Prostate gland (tissue), 2 donors: ENCODE results near the gene GOLT1A. TPM values are rescaled to one million over a fixed set of nuclear protein-coding genes. Genes with fewer than 3 reads are reported as not detected.

Experiments used
- DNase-seq: peaks from one replicate; pipeline ENCODE4 v3.0.0-alpha.2; 2019; ENCODE audit warnings: low spot score
- H3K27ac ChIP-seq, 2 donors: fragments of 200-600 bp; sonication (generic); 2 replicates each; pipeline ENCODE4 v1.5.1; 2017 to 2019
- H3K27me3 ChIP-seq: fragments of 200-600 bp; sonication (generic); replicated peaks from 2 replicates; pipeline ENCODE4 v1.5.1; 2019; ENCODE audit not compliant: insufficient read depth
- H3K36me3 ChIP-seq, 2 donors: fragments of 200-600 bp; sonication (generic); 1 replicate in 1 of 2; 2 replicates in 1 of 2; pipeline versions ENCODE4 v1.5.1 to v1.8.1; 2017 to 2019
- H3K4me1 ChIP-seq: fragments of 200-600 bp; sonication (generic); replicated peaks from 2 replicates; pipeline ENCODE4 v1.5.1; 2019
- H3K4me3 ChIP-seq, 2 donors: fragments of 200-600 bp; sonication (generic); 2 replicates each; pipeline ENCODE4 v1.5.1; 2017 to 2019
- H3K9me3 ChIP-seq: fragments of 200-600 bp; sonication (generic); 2 replicates; pipeline ENCODE4 v1.5.1; 2017
- CTCF ChIP-seq, 4 experiments: fragments of 200-600 bp in 2 of 4; fragments of 450-650 bp in 2 of 4; sonication (generic) in 2 of 4; IDR thresholded peaks; 1 replicate in 3 of 4; 2 replicates in 1 of 4; pipeline ENCODE4 v1.5.1; 2016 to 2019; ENCODE audit warnings: antibody characterized with exemption in 4 of 4, mild to moderate bottlenecking in 2 of 4, moderate library complexity in 2 of 4
- POLR2A ChIP-seq: fragments of 450-650 bp; IDR thresholded peaks from one replicate; pipeline ENCODE4 v1.6.1; 2016; ENCODE audit warnings: antibody characterized with exemption, mild to moderate bottlenecking
- POLR2AphosphoS5 ChIP-seq: sonication (generic); formaldehyde crosslinking; IDR thresholded peaks from one replicate; pipeline ENCODE4 v1.6.1; 2017; ENCODE audit warnings: antibody characterized with exemption
- WGBS: methylation state at CpG from one replicate; pipeline ENCODE4 v1.1.5; 2018; 5-methylcytosine and 5-hydroxymethylcytosine counted together
- intact Hi-C: fragments of 100-400 bp; cut with DNase I; formaldehyde crosslinking; loops from one replicate; pipeline ENCODE4 v1.14.2; 2022
- total RNA-seq, 2 donors: library from RNA; depleted of rRNA; stranded (reverse); fragments of >200 nt; gene quantifications; one replicate each; pipeline ENCODE4 v1.1.0, GENCODE V29; 2016

Gene GOLT1A
- total RNA-seq, 2 donors from 2014 or later: 3.0 to 3.6 TPM

GRCh38 chr1:204162494-204163074 is 51.2 kb downstream of the GOLT1A start:
- intact Hi-C loops: loop anchor here (1.0 to 5.0 kb wide), 3 partner anchors 45 to 340 kb away; no protein-coding TSS in a partner anchor
- TF ChIP-seq POLR2A (no peak), CTCF (IDR thresholded peaks at IDR 0.05) (peak; percentile 96 to 100 (median 99)), POLR2AphosphoS5 (peak; percentile 89)
- Histone ChIP-seq H3K27ac (no peak overlapping the region), H3K27me3 (no peaks in the 10 kb centered on the region), H3K4me3 (no peak overlapping the region), H3K4me1 (no peaks in the 10 kb centered on the region), H3K36me3 (no peaks in the 10 kb centered on the region), H3K9me3 (no peaks in the 10 kb centered on the region)
- 16% methylated on average over 7 of the region's 7 CpGs for WGBS
- DNase-seq: peak; percentile 90

GRCh38 chr1:204161609-204162493 is 51.9 kb downstream of the GOLT1A start:
- no peaks in the 10 kb centered on the region for H3K4me1 ChIP-seq
- 49% methylated on average over 14 of the region's 14 CpGs for WGBS
- no peaks in the 10 kb centered on the region for H3K27me3 ChIP-seq
- H3K27ac ChIP-seq: no peak overlapping the region
- no peak for TF ChIP-seq POLR2AphosphoS5
- no peak for TF ChIP-seq POLR2A
- no peak for TF ChIP-seq CTCF (IDR thresholded peaks at IDR 0.05)
- H3K4me3 ChIP-seq: no peak overlapping the region
- no peak for DNase-seq
- intact Hi-C loops: loop anchor here (1.0 to 5.0 kb wide), 3 partner anchors 45 to 340 kb away; no protein-coding TSS in a partner anchor
- no peaks in the 10 kb centered on the region for H3K36me3 ChIP-seq
- no peaks in the 10 kb centered on the region for H3K9me3 ChIP-seq

GRCh38 chr1:204157962-204158361 is 55.8 kb downstream of the GOLT1A start:
- Histone ChIP-seq H3K9me3 (no peaks in the 10 kb centered on the region), H3K4me1 (no peaks in the 10 kb centered on the region), H3K36me3 (no peaks in the 10 kb centered on the region), H3K4me3 (no peak overlapping the region), H3K27me3 (no peaks in the 10 kb centered on the region), H3K27ac (no peak overlapping the region)
- 80% methylated on average over 6 of the region's 6 CpGs for WGBS
- intact Hi-C loops: no loop called here
- no peak for TF ChIP-seq CTCF (IDR thresholded peaks at IDR 0.05)
- no peak for TF ChIP-seq POLR2A
- TF ChIP-seq POLR2AphosphoS5: no peak
- DNase-seq: no peak

GRCh38 chr1:204155881-204156280 is 57.9 kb downstream of the GOLT1A start:
- Histone ChIP-seq H3K4me1 (peaks cover 3% of the 10 kb centered on the region), H3K36me3 (no peaks in the 10 kb centered on the region), H3K4me3 (no peak overlapping the region), H3K27ac (no peak overlapping the region), H3K27me3 (no peaks in the 10 kb centered on the region), H3K9me3 (no peaks in the 10 kb centered on the region)
- TF ChIP-seq CTCF (IDR thresholded peaks at IDR 0.05): no peak
- no peak for TF ChIP-seq POLR2AphosphoS5
- TF ChIP-seq POLR2A: no peak
- DNase-seq: no peak
- intact Hi-C loops: no loop called here
- WGBS: 95% methylated on average over 7 of the region's 10 CpGs
